Esophagus (tissue), 2 donors: ENCODE results near the gene UFC1. TPM values are rescaled to one million over a fixed set of nuclear protein-coding genes. Genes with fewer than 3 reads are reported as not detected.

Experiments used
- H3K27ac ChIP-seq, 2 donors: one replicate each; pipeline ENCODE4 v1.5.1; 2013; ENCODE audit warnings: low read depth in 2 of 2, mild to moderate bottlenecking in 2 of 2, inconsistent platforms in 1 of 2, low read length in 1 of 2, moderate library complexity in 1 of 2
- H3K27me3 ChIP-seq, 2 donors: one replicate each; pipeline ENCODE4 v1.6.1; 2013; ENCODE audit warnings: low read length in 2 of 2, control low read depth in 1 of 2, mild to moderate bottlenecking in 1 of 2; ENCODE audit not compliant: insufficient read depth in 2 of 2, control insufficient read depth in 1 of 2
- H3K36me3 ChIP-seq, 2 donors: one replicate each; pipeline ENCODE4 v1.6.1; 2013; ENCODE audit warnings: low read length in 1 of 2; ENCODE audit not compliant: control insufficient read depth in 2 of 2, insufficient read depth in 2 of 2
- H3K4me1 ChIP-seq, 2 donors: one replicate each; pipeline ENCODE4 v1.6.1; 2013; ENCODE audit warnings: low read length in 1 of 2; ENCODE audit not compliant: control insufficient read depth in 2 of 2, insufficient read depth in 2 of 2
- H3K4me3 ChIP-seq, 2 donors: one replicate each; pipeline ENCODE4 v1.5.1; 2013; ENCODE audit warnings: low read length in 2 of 2, mild to moderate bottlenecking in 2 of 2, low read depth in 1 of 2, moderate library complexity in 1 of 2
- H3K9me3 ChIP-seq, 2 donors: one replicate each; pipeline ENCODE4 v1.6.1; 2013; ENCODE audit warnings: mild to moderate bottlenecking in 2 of 2, low read depth in 1 of 2, low read length in 1 of 2, moderate library complexity in 1 of 2; ENCODE audit not compliant: control insufficient read depth in 2 of 2, insufficient read depth in 1 of 2
- WGBS, 2 donors: extraction: QIAGEN DNeasy Blood & Tissue Kit; methylation state at CpG; one replicate each; pipeline ENCODE4 v1.1.7; 2013; 5-methylcytosine and 5-hydroxymethylcytosine counted together
- polyA plus RNA-seq, 2 donors: library from polyadenylated mRNA; stranded (reverse); fragments of 200-250 nt; gene quantifications; one replicate each; pipeline ENCODE4 v1.2.3, GENCODE V29; 2013
- donor health status: healthy with polysubstance abuse.
- donor health status: Bipolar disorder and iron deficiency.

UFC1 gene
- polyA plus RNA-seq, 2 donors = 94.3 to 132 TPM

GRCh38 chr1:161196521-161197451 is 43.0 kb downstream of the UFC1 start:
- H3K4me3 ChIP-seq = no peak overlapping the region
- 66 to 71% methylated on average over 27 of the region's 27 CpGs for WGBS, 2 donors
- H3K4me1 ChIP-seq = peaks cover 5 to 25% of the 10 kb centered on the region in 2 donors
- H3K27me3 ChIP-seq = no peaks in the 10 kb centered on the region
- H3K27ac ChIP-seq = peak overlapping the region; percentile 9 to 56
- H3K36me3 ChIP-seq = peaks cover 0 to 5% of the 10 kb centered on the region in 2 donors
- no peaks in the 10 kb centered on the region for H3K9me3 ChIP-seq

- Histone ChIP-seq H3K27ac (peak overlapping the region; percentile 71 to 100), H3K9me3 (no peaks in the 10 kb centered on the region), H3K36me3 (peaks cover 0 to 5% of the 10 kb centered on the region in 2 donors), H3K4me3 (peak overlapping the region; percentile 9 to 30), H3K27me3 (no peaks in the 10 kb centered on the region), H3K4me1 (peaks cover 5 to 25% of the 10 kb centered on the region in 2 donors)
- 56 to 74% methylated on average over 11 of the region's 11 CpGs for WGBS, 2 donors
Measured at GRCh38 chr1:161197560-161198193, 43.9 kb downstream of the UFC1 start.

- 18 to 34% methylated on average over 20 of the region's 20 CpGs for WGBS, 2 donors
- Histone ChIP-seq H3K9me3 (no peaks in the 10 kb centered on the region), H3K27ac (peak overlapping the region; percentile 71 to 100), H3K4me1 (peaks cover 2 to 27% of the 10 kb centered on the region in 2 donors), H3K27me3 (no peaks in the 10 kb centered on the region), H3K36me3 (peaks cover 0 to 2% of the 10 kb centered on the region in 2 donors), H3K4me3 (peak overlapping the region; percentile 9 to 30)
Measured at GRCh38 chr1:161198194-161198896, 44.6 kb downstream of the UFC1 start.

- H3K36me3 ChIP-seq = peaks cover 0 to 4% of the 10 kb centered on the region in 2 donors
- 28 to 54% methylated on average over 11 of the region's 11 CpGs for WGBS, 2 donors
- H3K4me1 ChIP-seq = peaks cover 2 to 31% of the 10 kb centered on the region in 2 donors
- no peaks in the 10 kb centered on the region for H3K27me3 ChIP-seq
- H3K4me3 ChIP-seq = peak within 1 kb of the TSS; percentile 9 to 30
- no peaks in the 10 kb centered on the region for H3K9me3 ChIP-seq
- peak within 1 kb of the TSS; percentile 92 to 100 for H3K27ac ChIP-seq
Measured at GRCh38 chr1:161198897-161199431, 45.2 kb downstream of the UFC1 start, which contains the start of gene ADAMTS4. TSS of gene ADAMTS4 (minus strand) at chr1:161199054. CDS start at chr1:161198627, 427 bp downstream.

- Histone ChIP-seq H3K27ac (peak overlapping the region; percentile 92 to 100), H3K4me1 (peaks cover 2 to 31% of the 10 kb centered on the region in 2 donors), H3K36me3 (peaks cover 0 to 4% of the 10 kb centered on the region in 2 donors), H3K9me3 (no peaks in the 10 kb centered on the region), H3K27me3 (no peaks in the 10 kb centered on the region), H3K4me3 (no peak overlapping the region)
- WGBS, 2 donors = 41 to 46% methylated on average over 3 to 5 of the region's 5 CpGs
Measured at GRCh38 chr1:161199506-161200139, 45.8 kb downstream of the UFC1 start.

- H3K36me3 ChIP-seq = peaks cover 0 to 4% of the 10 kb centered on the region in 2 donors
- H3K4me3 ChIP-seq = no peak overlapping the region
- no peaks in the 10 kb centered on the region for H3K27me3 ChIP-seq
- WGBS, 2 donors = 62 to 66% methylated on average over 5 of the region's 5 CpGs
- peak overlapping the region; percentile 92 to 100 for H3K27ac ChIP-seq
- peaks cover 2 to 29% of the 10 kb centered on the region in 2 donors for H3K4me1 ChIP-seq
- no peaks in the 10 kb centered on the region for H3K9me3 ChIP-seq
Measured at GRCh38 chr1:161200421-161200991, 46.7 kb downstream of the UFC1 start.

GRCh38 chr1:161200992-161201835 is 47.4 kb downstream of the UFC1 start:
- WGBS, 2 donors = 27 to 45% methylated on average over 13 of the region's 13 CpGs
- Histone ChIP-seq H3K27ac (peak overlapping the region; percentile 92 to 100), H3K4me1 (peaks cover 2 to 29% of the 10 kb centered on the region in 2 donors), H3K4me3 (peak overlapping the region; percentile 78 to 95), H3K9me3 (no peaks in the 10 kb centered on the region), H3K36me3 (peaks cover 1 to 4% of the 10 kb centered on the region in 2 donors), H3K27me3 (no peaks in the 10 kb centered on the region)
